OCI-M1 (cell line): Measurements from ENCODE around the gene NELFE.
"Not testable (repeated sequence)": the region's sequence is repeated elsewhere in the genome, so short reads cannot be mapped to it uniquely, and the experiment has no call there.

Experiments used
- DNase-seq: peaks from one replicate; lab custom pipeline; 2025; lab: John Stamatoyannopoulos, UW

NELFE gene

GRCh38 chr6:31918069-31918720, 40.6 kb downstream of the NELFE start:
- peak; percentile 31 for DNase-seq

DNA sequence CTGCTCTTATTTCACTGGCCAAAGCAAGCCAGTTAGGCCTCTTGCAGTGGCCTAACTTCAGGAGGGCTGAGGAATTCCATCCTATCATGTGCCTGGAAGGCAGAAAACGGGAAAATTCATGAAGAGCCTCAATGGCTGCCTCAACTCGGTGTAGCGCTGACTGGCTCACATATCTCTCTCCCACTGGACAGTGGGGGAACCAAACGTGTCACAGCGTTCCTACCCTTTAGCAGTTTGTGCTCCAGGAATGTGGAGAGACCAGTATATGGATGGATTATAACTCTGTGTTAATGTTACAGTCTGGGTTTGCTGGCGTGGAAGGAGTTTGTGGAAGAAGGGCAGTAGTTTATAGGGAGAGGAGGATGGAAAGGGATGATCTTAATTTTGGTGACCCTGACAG, 43.0 kb downstream of the NELFE start:
- DNase-seq = no peak

DNA sequence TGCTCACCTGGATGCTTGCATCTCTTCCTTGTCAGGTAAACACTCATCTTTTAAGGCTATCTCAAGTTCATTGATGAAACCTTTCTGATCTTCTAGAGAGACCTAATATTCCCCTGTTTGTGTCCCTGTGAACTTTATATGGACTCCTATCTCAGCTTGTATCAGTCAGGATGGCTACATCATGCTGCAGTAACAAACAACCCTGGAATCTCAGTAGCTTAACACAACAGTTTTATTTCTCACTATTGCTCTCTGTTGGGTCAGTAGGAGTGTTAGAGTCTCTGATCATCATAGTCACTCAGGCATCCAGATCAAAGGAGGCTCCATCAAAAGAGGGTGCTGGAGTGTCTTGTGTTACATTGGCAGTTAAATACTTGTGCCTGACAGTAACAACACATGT, 43.4 kb downstream of the NELFE start:
- DNase-seq = no peak

DNA sequence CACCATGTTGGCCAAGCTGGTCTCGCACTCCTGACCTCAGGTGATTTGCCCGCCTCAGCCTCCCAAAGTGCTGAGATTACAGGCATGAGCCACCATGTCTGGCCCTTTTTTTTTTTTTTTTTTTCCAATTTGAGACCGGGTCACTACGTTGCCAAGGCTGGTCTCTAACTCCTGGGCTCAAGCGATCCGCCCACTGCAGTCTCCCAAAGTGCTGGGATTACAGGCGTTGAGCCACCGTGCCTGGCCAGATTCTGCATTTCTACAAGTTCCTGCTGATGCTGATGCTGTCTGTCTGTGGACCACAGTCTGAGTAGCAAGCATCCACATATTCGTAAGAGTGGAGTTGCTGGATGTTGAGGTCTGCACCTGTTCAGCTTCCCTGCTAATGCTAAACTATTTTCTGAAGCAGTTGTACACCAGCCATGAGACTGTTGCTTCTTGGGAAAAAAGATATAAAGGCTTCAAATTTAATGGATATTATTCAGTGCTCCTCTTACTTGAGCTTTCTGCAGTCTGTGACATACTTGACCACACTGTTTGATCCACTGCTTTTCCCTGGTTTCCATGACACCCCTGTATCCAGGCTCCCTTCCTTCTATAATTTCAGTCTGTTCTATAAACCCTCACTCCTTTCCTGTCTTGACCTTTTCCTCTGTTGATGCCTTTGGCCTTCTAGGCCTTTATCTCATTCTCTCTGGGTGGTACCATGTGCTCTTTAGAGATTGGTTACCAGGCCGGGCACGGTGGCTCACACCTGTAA, 46.8 kb downstream of the NELFE start:
- no peak for DNase-seq

DNA sequence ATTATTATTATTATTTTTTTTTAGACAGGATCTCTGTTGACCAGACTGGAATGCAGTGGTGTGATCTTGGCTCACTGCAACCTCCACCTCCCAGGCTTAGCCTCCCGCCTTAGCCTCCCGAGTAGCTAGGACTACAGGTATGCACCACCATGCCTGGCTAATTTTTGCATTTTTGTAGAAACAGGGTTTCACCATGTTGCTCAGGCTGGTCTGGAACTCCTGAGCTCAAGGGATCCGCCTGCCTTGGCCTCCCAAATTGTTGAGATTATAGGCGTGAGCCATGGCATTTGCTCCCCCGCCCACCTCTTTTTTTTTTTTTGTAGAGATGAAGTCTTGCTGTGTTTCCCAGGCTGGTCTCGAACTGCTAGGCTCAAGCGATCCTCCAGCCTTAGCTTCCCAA, 49.5 kb downstream of the NELFE start:
- DNase-seq = not testable (repeated sequence)

DNA sequence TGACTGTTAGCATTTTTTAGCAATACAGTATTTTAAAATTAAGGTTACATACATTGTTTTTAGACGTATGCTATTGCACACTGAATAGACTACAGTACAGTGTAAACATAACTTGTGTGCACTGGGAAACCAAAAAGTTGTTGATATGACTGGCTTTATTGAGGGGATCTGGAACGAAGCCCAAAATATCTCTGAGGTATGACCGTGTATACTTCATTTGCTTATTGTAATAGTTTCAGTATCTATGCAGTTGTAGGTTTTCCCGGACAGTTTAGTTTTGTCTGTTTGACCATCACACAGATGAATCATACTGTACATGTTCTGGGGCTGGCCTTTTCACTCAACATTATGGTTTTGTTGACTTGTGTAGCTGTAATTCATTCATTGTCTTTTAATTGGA, 50.0 kb downstream of the NELFE start:
- peak; percentile 36 for DNase-seq

DNA sequence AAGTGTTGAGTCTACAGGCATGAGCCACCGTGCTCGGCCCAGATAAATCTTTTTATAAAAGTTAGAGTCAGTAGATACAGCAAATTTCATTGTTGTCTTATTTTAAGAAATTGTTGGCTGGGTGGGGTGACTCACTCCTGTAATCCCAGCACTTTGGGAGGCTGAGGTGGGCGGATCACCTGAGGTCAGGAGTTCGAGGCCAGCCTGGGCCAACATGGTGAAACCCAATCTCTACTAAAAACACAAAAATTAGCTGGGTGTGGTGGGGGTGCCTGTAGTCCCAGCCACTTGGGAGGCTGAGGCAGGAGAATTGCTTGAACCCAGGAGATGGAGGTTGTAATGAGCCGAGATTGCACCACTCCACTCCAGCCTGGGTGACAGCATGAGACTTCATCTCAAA, 50.5 kb downstream of the NELFE start:
- DNase-seq = not testable (repeated sequence)

GRCh38 chr6:31907158-31907813, 51.5 kb downstream of the NELFE start:
- DNase-seq = peak; percentile 93

DNA sequence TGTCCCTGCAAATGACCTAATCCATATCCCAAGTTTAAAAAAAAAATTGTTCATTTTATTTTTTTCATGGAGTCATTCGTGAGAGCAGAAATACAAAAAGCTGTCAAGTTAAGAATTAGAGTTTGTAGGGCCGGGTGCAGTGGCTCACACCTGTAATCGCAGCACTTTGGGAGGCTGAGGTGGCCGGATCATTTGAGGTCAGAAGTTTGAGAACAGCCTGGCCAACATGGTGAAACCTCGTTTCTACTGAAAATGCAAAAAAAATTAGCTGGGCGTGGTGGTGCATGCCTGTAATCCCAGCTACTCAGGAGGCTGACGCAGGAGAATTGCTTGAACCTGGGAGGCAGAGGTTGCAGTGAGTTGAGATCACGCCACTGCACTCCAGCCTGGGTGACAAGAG, 52.0 kb downstream of the NELFE start:
- not testable (repeated sequence) for DNase-seq

GRCh38 chr6:31906122-31906521, 52.6 kb downstream of the NELFE start:
- no peak for DNase-seq

DNA sequence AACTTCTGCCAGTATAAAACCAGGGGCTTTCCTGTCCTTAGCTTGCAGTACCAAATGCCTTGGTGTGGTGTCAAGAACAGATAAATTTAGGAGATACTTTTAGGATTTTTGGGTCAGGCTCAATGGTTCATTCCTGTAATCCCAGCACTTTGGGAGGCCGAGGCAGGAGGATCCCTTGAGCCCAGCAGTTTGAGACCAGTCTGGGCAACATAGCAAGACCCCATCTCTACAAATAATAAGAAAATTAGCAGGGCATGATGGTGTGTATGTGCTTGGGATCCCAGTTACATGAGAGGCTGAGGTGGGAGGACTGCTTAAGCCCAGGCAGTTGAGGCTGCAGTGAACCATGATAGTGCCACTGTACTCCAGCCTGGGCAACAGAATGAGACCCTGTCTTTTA, 53.7 kb downstream of the NELFE start:
- DNase-seq = no peak

GRCh38 chr6:31903957-31904356, 54.8 kb downstream of the NELFE start:
- peak; percentile 68 for DNase-seq
